GM12878 (cell line): Measurements from ENCODE around the gene HAND2. TPM values are rescaled to one million over a fixed set of nuclear protein-coding genes. Genes with fewer than 3 reads are reported as not detected.
A peak's percentile ranks its signal among the peaks of the same experiment; 100 is the strongest.

Experiments used
- ATAC-seq: fragments of 200-7000 bp; cut with Tn5 transposase; 3 replicates; pipeline ENCODE4 v1.9.1; 2020; ENCODE audit warnings: mild to moderate bottlenecking, moderate library complexity
- BruUV-seq: library from RNA; stranded (reverse); fragments of 400-500 nt; replicated peaks from 2 replicates; lab custom pipeline; 2021; lab: Mats Ljungman, UMichigan
- CTCF ChIA-PET: fragments of 300-600 bp; sonication (Branson Sonifier 250); formaldehyde crosslinking; extraction: SDS; loops from one replicate; lab custom pipeline; 2021; ENCODE audit warnings: inconsistent platforms; lab: Yijun Ruan, JAX
- POLR2A ChIA-PET: fragments of 350-600 bp; formaldehyde crosslinking; extraction: SDS; loops from one replicate; lab custom pipeline; 2021; ENCODE audit warnings: inconsistent platforms; lab: Charles Lee
- RAD21 ChIA-PET: fragments of 300-600 bp; sonication (Branson Sonifier 250); formaldehyde crosslinking; loops from one replicate; lab custom pipeline; 2023; ENCODE audit warnings: antibody characterized with exemption; ENCODE audit not compliant: unreplicated experiment; lab: Charles Lee
- SMC1A ChIA-PET: fragments of 300-600 bp; sonication (Branson Sonifier 250); formaldehyde crosslinking; loops from one replicate; lab custom pipeline; 2023; ENCODE audit not compliant: unreplicated experiment, uncharacterized antibody; lab: Charles Lee
- DNase-seq: peaks from one replicate; pipeline ENCODE4 v3.0.0-alpha.2; 2011; ENCODE audit warnings: low read depth, low spot score
- FAIRE-seq: peaks from 3 replicates; lab custom pipeline; 2011; peaks lifted over from hg19 to GRCh38; lab: Jason Lieb, UNC
- H2AFZ ChIP-seq: 2 replicates; pipeline ENCODE4 v1.6.0; 2011; ENCODE audit warnings: low read depth, low read length, control low read depth; ENCODE audit not compliant: control insufficient read depth
- H3K27ac ChIP-seq: 2 replicates; pipeline ENCODE4 v1.5.1; 2011; ENCODE audit warnings: control low read depth; ENCODE audit not compliant: control insufficient read depth, insufficient read depth
- H3K27me3 ChIP-seq, 2 experiments: replicated peaks in 1 of 2; 2 replicates each; pipeline versions ENCODE4 v1.6.0 to v1.6.1; 2011; ENCODE audit warnings: low read length in 1 of 2; ENCODE audit not compliant: control insufficient read depth in 2 of 2, insufficient read depth in 2 of 2
- H3K36me3 ChIP-seq, 2 experiments: 2 replicates each; pipeline ENCODE4 v1.5.1; 2011; ENCODE audit warnings: low read length in 1 of 2; ENCODE audit not compliant: control insufficient read depth in 2 of 2, insufficient read depth in 2 of 2
- H3K4me1 ChIP-seq: 2 replicates; pipeline ENCODE4 v1.6.1; 2011; ENCODE audit warnings: mild to moderate bottlenecking, low read length, moderate library complexity, mixed read lengths; ENCODE audit not compliant: control insufficient read depth, insufficient read depth
- H3K4me2 ChIP-seq: 2 replicates; pipeline ENCODE4 v1.6.0; 2011; ENCODE audit warnings: control low read depth; ENCODE audit not compliant: control insufficient read depth, insufficient read depth
- H3K4me3 ChIP-seq: fragments of 200-600 bp; sonication (generic); 2 replicates; pipeline ENCODE4 v1.5.1; 2016
- H3K79me2 ChIP-seq: 2 replicates; pipeline ENCODE4 v1.6.0; 2011; ENCODE audit warnings: low read length; ENCODE audit not compliant: control insufficient read depth, insufficient read depth
- H3K9ac ChIP-seq: 2 replicates; pipeline ENCODE4 v1.8.0; 2011; ENCODE audit warnings: low read length, control low read depth, mixed read lengths; ENCODE audit not compliant: control insufficient read depth, insufficient read depth
- H3K9me3 ChIP-seq: replicated peaks from 3 replicates; pipeline ENCODE4 v1.5.1; 2011; ENCODE audit warnings: mild to moderate bottlenecking, low read length; ENCODE audit not compliant: control insufficient read depth, insufficient read depth
- H4K20me1 ChIP-seq: 2 replicates; pipeline ENCODE4 v1.6.0; 2011; ENCODE audit not compliant: control insufficient read depth, insufficient read depth
- CHD1 ChIP-seq: IDR thresholded peaks from 2 replicates; pipeline ENCODE4 v1.6.1; 2012; ENCODE audit warnings: low read depth, low read length, improper control_type of control experiment
- FOS ChIP-seq: IDR thresholded peaks from 3 replicates; pipeline ENCODE4 v1.6.1; 2011; ENCODE audit warnings: borderline replicate concordance; ENCODE audit not compliant: insufficient read length; ENCODE audit errors: extremely low read depth
- GATAD2B ChIP-seq: fragments of 450-650 bp; conservative IDR thresholded peaks from 2 replicates; pipeline ENCODE4 v1.6.1; 2017; ENCODE audit warnings: low read depth, mild to moderate bottlenecking, moderate library complexity
- IKZF1 ChIP-seq: fragments of 450-650 bp; conservative IDR thresholded peaks from 2 replicates; pipeline ENCODE4 v1.6.1; 2017; ENCODE audit warnings: antibody characterized with exemption, mild to moderate bottlenecking
- IKZF2 ChIP-seq, 2 experiments: fragments of 450-650 bp; IDR thresholded peaks; 2 replicates each; pipeline ENCODE4 v1.6.1; 2017; ENCODE audit warnings: mild to moderate bottlenecking in 2 of 2, moderate library complexity in 2 of 2
- MEF2A ChIP-seq: IDR thresholded peaks from 2 replicates; pipeline ENCODE4 v1.6.1; 2011; ENCODE audit warnings: low read depth, mild to moderate bottlenecking, low read length, moderate library complexity; ENCODE audit not compliant: insufficient read depth
- MXI1 ChIP-seq: fragments of 150-350 bp; IDR thresholded peaks from 2 replicates; pipeline ENCODE4 v1.6.1; 2011; ENCODE audit warnings: low read depth, mild to moderate bottlenecking, inconsistent platforms, low read length, improper control_type of control experiment
- POLR2AphosphoS2 ChIP-seq: IDR thresholded peaks from 2 replicates; pipeline ENCODE4 v1.6.1; 2011; ENCODE audit warnings: low read depth, mild to moderate bottlenecking, low read length, improper control_type of control experiment, moderate library complexity
- RB1 ChIP-seq: fragments of 450-650 bp; formaldehyde crosslinking; IDR thresholded peaks from 2 replicates; pipeline ENCODE4 v1.6.1; 2017; ENCODE audit warnings: mild to moderate bottlenecking, borderline replicate concordance
- SKIL ChIP-seq: fragments of 450-650 bp; IDR thresholded peaks from 2 replicates; pipeline ENCODE4 v1.6.1; 2017; ENCODE audit warnings: mild to moderate bottlenecking, low read depth, inconsistent platforms; ENCODE audit not compliant: poor library complexity, severe bottlenecking
- SMC3 ChIP-seq: IDR thresholded peaks from 2 replicates; pipeline ENCODE4 v1.6.1; 2011; ENCODE audit warnings: low read length, improper control_type of control experiment, borderline replicate concordance
- SUZ12 ChIP-seq: fragments of 200-600 bp; sonication (generic); IDR thresholded peaks from one replicate; pipeline ENCODE4 v1.6.1; 2018; ENCODE audit warnings: antibody characterized with exemption, mild to moderate bottlenecking; ENCODE audit not compliant: unreplicated experiment
- ZNF274 ChIP-seq: IDR thresholded peaks from one replicate; pipeline ENCODE4 v1.8.0; 2011; ENCODE audit not compliant: insufficient read length, insufficient read depth
- WGBS: methylation state at CpG from one replicate; pipeline ENCODE4 v1.1.6; 2016; ENCODE audit warnings: low lambda C conversion rate; ENCODE audit not compliant: insufficient replicate concordance, insufficient coverage; ENCODE audit errors: missing lambda C conversion rate; 5-methylcytosine and 5-hydroxymethylcytosine counted together
- in situ Hi-C: fragments of 300-500 bp; cut with MboI; formaldehyde crosslinking; loops from 9 replicates; pipeline ENCODE4 v1.14.3; 2018; ENCODE audit warnings: mixed read lengths
- intact Hi-C: fragments of 100-400 bp; cut with micrococcal nuclease; formaldehyde crosslinking; loops from one replicate; pipeline ENCODE4 v1.14.2; 2022; ENCODE audit not compliant: unreplicated experiment
- polyA plus RNA-seq, 11 experiments: library from polyadenylated mRNA; depleted of rRNA in 4 of 11; unstranded in 6 of 11; stranded (reverse) in 5 of 11; fragments of >200 nt; fragmentation: Nextera tagmentation in 4 of 11; fragmentation: Illumina TruSeq in 1 of 11; extraction: Ambion mirVana in 4 of 11; extraction: Trizol in 1 of 11; gene quantifications; 1 replicate in 1 of 11; 2 replicates in 10 of 11; pipeline versions ENCODE4 v1.2.1 to v1.2.3, GENCODE V29; 2011 to 2016; ENCODE audit warnings: inconsistent platforms in 2 of 11, missing spikeins in 2 of 11, low read depth in 1 of 11
- total RNA-seq, 4 experiments: library from RNA; depleted of rRNA in 3 of 4; stranded (reverse); fragments of >200 nt in 3 of 4; fragmentation: Illumina TruSeq in 1 of 4; extraction: Trizol in 1 of 4; gene quantifications; 2 replicates each; pipeline versions ENCODE4 v1.2.1 to v1.2.3, GENCODE V29; 2013 to 2021

The HAND2 gene
- total and polyA plus RNA-seq, 10 of the 15 experiments (the other 5 are each of a cell fraction or from before 2014, with no cell fraction given), result 0.09 TPM; not detected in 9

GRCh38 chr4:173506597-173507211, 23.3 kb downstream of the HAND2 start:
- no peaks in the 10 kb centered on the region for H4K20me1 ChIP-seq
- no peak overlapping the region for H3K27ac ChIP-seq
- no peak for DNase-seq
- ChIA-PET CTCF (interaction anchor here (1.0 to 2.5 kb wide), 5 partner anchors 13 to 485 kb away, joined by 3 to 16 read pairs (median 6); no protein-coding TSS in a partner anchor), POLR2A (no interaction called here)
- no peaks in the 10 kb centered on the region for H3K36me3 ChIP-seq
- 46% methylated on average over 35 of the region's 35 CpGs for WGBS
- H3K79me2 ChIP-seq, result no peaks in the 10 kb centered on the region
- peaks cover 14% of the 10 kb centered on the region for H3K4me1 ChIP-seq
- no peaks in the 10 kb centered on the region; the same call in 2 of the 3 replicates for H3K9me3 ChIP-seq
- ATAC-seq, result no peak; the same call in 2 of the 3 replicates
- BruUV-seq, result no TSS peak
- intact Hi-C loops, result loop anchor here (1.0 to 5.0 kb wide), 2 partner anchors 486 to 650 kb away; no protein-coding TSS in a partner anchor
- H3K9ac ChIP-seq, result no peak overlapping the region
- H3K27me3 ChIP-seq, result peaks cover 6 to 22% of the 10 kb centered on the region in 2 experiments
- TF ChIP-seq ZNF274 (no peak), SUZ12 (peak; percentile 14), RB1 (no peak)
- TF ChIP-seq, all 136 proteins: peak for 1
- peak overlapping the region; percentile 61 for H3K4me2 ChIP-seq
- SMC1A ChIA-PET, result interaction anchor here (1.4 kb wide), 1 partner anchor 54 kb away, joined by 4 read pairs; no protein-coding TSS in a partner anchor
- H3K4me3 ChIP-seq, result no peak overlapping the region
- RAD21 ChIA-PET, result interaction anchor here (1.3 kb wide), 1 partner anchor 613 kb away, joined by 3 read pairs; no protein-coding TSS in a partner anchor
- FAIRE-seq, result no peak
- peak overlapping the region; percentile 22 for H2AFZ ChIP-seq
- in situ Hi-C loops, result loop anchor here (25.0 kb wide), 1 partner anchor 806 kb away; no protein-coding TSS in a partner anchor

GRCh38 chr4:173505924-173506518, 24.0 kb downstream of the HAND2 start:
- in situ Hi-C loops (loop anchor here (25.0 kb wide), 1 partner anchor 806 kb away; no protein-coding TSS in a partner anchor), intact Hi-C loops (loop anchor here (1.0 to 5.0 kb wide), 3 partner anchors 486 to 650 kb away; no protein-coding TSS in a partner anchor)
- BruUV-seq, result no TSS peak
- peak overlapping the region; percentile 75 for H2AFZ ChIP-seq
- DNase-seq, result peak; percentile 41
- ChIA-PET RAD21 (interaction anchor here (0.6 to 1.3 kb wide), 4 partner anchors 20 to 860 kb away, joined by 3 read pairs; no protein-coding TSS in a partner anchor), POLR2A (no interaction called here), CTCF (interaction anchor here (0.6 to 2.5 kb wide), 19 partner anchors 10 to 814 kb away, joined by 3 to 16 read pairs (median 3); no protein-coding TSS in a partner anchor), SMC1A (interaction anchor here (1.4 kb wide), 1 partner anchor 55 kb away, joined by 4 read pairs; no protein-coding TSS in a partner anchor)
- H3K9me3 ChIP-seq, result peaks cover under 1% of the 10 kb centered on the region; the same call in 1 of the 3 replicates
- WGBS, result 5% methylated on average over 9 of the region's 9 CpGs
- H3K4me3 ChIP-seq, result no peak overlapping the region
- H3K79me2 ChIP-seq, result no peaks in the 10 kb centered on the region
- peak; percentile 91 for ATAC-seq
- FAIRE-seq, result peak; percentile 64
- no peaks in the 10 kb centered on the region for H3K36me3 ChIP-seq
- H3K27me3 ChIP-seq, result peaks cover 6 to 22% of the 10 kb centered on the region in 2 experiments
- H3K4me2 ChIP-seq, result peak overlapping the region; percentile 61
- no peak overlapping the region for H3K9ac ChIP-seq
- no peaks in the 10 kb centered on the region for H4K20me1 ChIP-seq
- H3K4me1 ChIP-seq, result peaks cover 14% of the 10 kb centered on the region
- no peak overlapping the region for H3K27ac ChIP-seq
- no peak for TF ChIP-seq FOS
- peak; percentile 44 for TF ChIP-seq IKZF1
- TF ChIP-seq POLR2AphosphoS2, result no peak
- no peak for TF ChIP-seq GATAD2B
- TF ChIP-seq SMC3, result peak; percentile 43; the same call in 1 of the 2 replicates
- no peak for TF ChIP-seq SKIL
- peak in 1 of 2 experiments; percentile 41; a peak in 2 of 4 replicates for TF ChIP-seq IKZF2 (IDR thresholded peaks at IDR 0.05)
- no peak for TF ChIP-seq MXI1
- peak; percentile 55; the same call in 1 of the 2 replicates for TF ChIP-seq MEF2A
- TF ChIP-seq CHD1, result no peak
